GM21381 (cell line): ENCODE measurements around the gene HTR7.
A peak's percentile ranks its signal among the peaks of the same experiment; 100 is the strongest.

Experiments used
- ATAC-seq: cut with Tn5 transposase; IDR thresholded peaks from one replicate; pipeline ENCODE4 v1.9.1; 2021; ENCODE audit warnings: mild to moderate bottlenecking, moderate library complexity; ENCODE audit not compliant: unreplicated experiment

The HTR7 gene

GRCh38 chr10:90806677-90807076 lies 51.2 kb downstream of the HTR7 start:
- ATAC-seq: no peak

GRCh38 chr10:90805206-90805605 lies 52.6 kb downstream of the HTR7 start:
- no peak for ATAC-seq

- no peak for ATAC-seq
These were observed 53.5 kb downstream of the HTR7 start for GRCh38 chr10:90804354-90804753.

- ATAC-seq: no peak
These were observed 56.2 kb downstream of the HTR7 start for GRCh38 chr10:90801608-90802007.

- no peak for ATAC-seq
These were observed 57.5 kb downstream of the HTR7 start for GRCh38 chr10:90800232-90800796.

GRCh38 chr10:90799172-90799571 lies 58.7 kb downstream of the HTR7 start:
- no peak for ATAC-seq

- no peak for ATAC-seq
These were observed 59.4 kb downstream of the HTR7 start for GRCh38 chr10:90798482-90798881.

GRCh38 chr10:90790422-90790821 lies 67.4 kb downstream of the HTR7 start:
- no peak for ATAC-seq

GRCh38 chr10:90788968-90789367 lies 68.9 kb downstream of the HTR7 start:
- ATAC-seq: peak; percentile 63

- ATAC-seq: no peak
These were observed 69.7 kb downstream of the HTR7 start for GRCh38 chr10:90788199-90788491.

- ATAC-seq: no peak
These were observed 70.2 kb downstream of the HTR7 start for GRCh38 chr10:90787393-90788198.

- no peak for ATAC-seq
These were observed 72.1 kb downstream of the HTR7 start for GRCh38 chr10:90785782-90786181.

- ATAC-seq: no peak
These were observed 73.1 kb downstream of the HTR7 start for GRCh38 chr10:90784771-90785170.

GRCh38 chr10:90780488-90780887 lies 77.4 kb downstream of the HTR7 start:
- ATAC-seq: no peak

- no peak for ATAC-seq
These were observed 78.3 kb downstream of the HTR7 start for GRCh38 chr10:90779548-90779947.

GRCh38 chr10:90777621-90778020 lies 80.2 kb downstream of the HTR7 start:
- ATAC-seq: no peak

- ATAC-seq: no peak
These were observed 82.3 kb downstream of the HTR7 start for GRCh38 chr10:90775351-90776028.

- no peak for ATAC-seq
These were observed 87.6 kb downstream of the HTR7 start for GRCh38 chr10:90769946-90770841.

- peak; percentile 77 for ATAC-seq
These were observed 106.5 kb downstream of the HTR7 start for GRCh38 chr10:90751107-90751997.

- ATAC-seq: no peak
These were observed 111.0 kb downstream of the HTR7 start for GRCh38 chr10:90746829-90747228.
